A549 treated with AZD2906 at 1 μM for 4 hours (cell line): ENCODE data around the gene RPE. TPM values are rescaled to one million over a fixed set of nuclear protein-coding genes. Genes with fewer than 3 reads are reported as not detected.

Source experiments
- total RNA-seq: library from RNA; stranded (reverse); fragments of 200-300 nt; extraction: Qiagen RNA extraction; gene quantifications from 5 replicates; pipeline ENCODE4 v1.2.3, GENCODE V29; 2022

Gene RPE
- total RNA-seq = 54.1 to 81.2 TPM (median 60.0 TPM) in 5 replicates

GRCh38 chr2:210002158-210003157 is at the start of gene RPE:
TSS of gene RPE (plus strand) at chr2:210002638. CDS start at chr2:210002662, 24 bp downstream.

Other genes starting within 250 kb of the RPE start
- gene UNC80, start 230.8 kb upstream of the RPE start, total RNA-seq = not detected in 5 replicates
- 0.57 to 0.80 TPM (median 0.66 TPM) in 5 replicates for gene KANSL1L, start 168.8 kb downstream of the RPE start, total RNA-seq
- gene ACADL, start 222.8 kb downstream of the RPE start, total RNA-seq = 0.03 to 0.09 TPM (median 0.07 TPM) in 4 of 5 replicates, not detected in the other